ENCODE results near the gene CCNY. TPM values are rescaled to one million over a fixed set of nuclear protein-coding genes. Genes with fewer than 3 reads are reported as not detected.

Gene CCNY
- total RNA-seq, 2 experiments from 2014 or later: 64.9 to 66.9 TPM

DNA sequence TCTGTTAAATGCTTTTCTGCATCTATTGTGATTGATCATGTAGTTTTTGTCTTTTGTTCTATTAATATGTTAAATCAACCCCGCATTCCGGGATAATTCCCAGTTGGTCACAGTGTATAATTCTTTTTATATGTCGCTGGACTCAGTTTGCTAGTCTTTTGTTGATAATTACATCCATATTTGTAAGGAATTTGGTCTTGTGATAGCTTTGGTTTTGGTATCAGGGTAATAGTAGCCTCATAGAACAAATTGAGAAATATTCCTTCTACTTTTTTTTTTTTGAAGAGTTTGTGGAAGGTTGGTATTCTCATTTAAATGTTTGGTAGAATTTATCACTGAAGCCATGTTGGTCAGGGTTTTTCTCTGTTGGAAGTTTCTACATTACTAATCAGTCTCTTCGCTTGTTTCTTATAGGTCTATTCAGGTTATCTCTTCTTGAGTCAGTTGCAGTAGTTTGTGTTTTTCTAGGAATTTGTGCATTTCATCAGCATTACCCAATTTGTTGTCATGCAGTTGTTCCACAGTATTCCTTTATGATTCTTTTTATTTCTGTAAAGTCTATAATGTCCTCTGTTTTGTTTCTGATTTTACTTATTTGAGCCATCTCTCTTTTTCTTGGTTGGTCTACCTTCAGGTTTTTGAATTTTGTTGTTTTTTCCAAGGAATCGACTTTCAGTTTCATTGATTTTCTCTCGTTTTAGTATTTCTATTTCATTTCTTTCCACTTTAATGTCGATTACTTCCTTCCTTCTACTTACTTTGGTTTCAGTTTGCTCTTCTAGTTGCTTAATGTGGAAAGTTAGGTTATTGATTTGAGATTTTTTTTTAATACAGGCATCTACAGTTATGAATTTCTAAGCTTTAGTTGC is 204.2 kb downstream of the CCNY start:
- intact Hi-C loops (cut with DNase I, micrococcal nuclease): no loop called here
- H3K27me3 Mint-ChIP-seq: no peaks in the 10 kb centered on the region
- peaks cover 31% of the 10 kb centered on the region for H3K4me1 Mint-ChIP-seq (ENCODE audit: low read depth)
- H3K27ac Mint-ChIP-seq: no peak overlapping the region
- DNase-seq (no peak), ATAC-seq (ENCODE audit: poor library complexity) (no peak)
- no peak overlapping the region for H3K4me3 Mint-ChIP-seq
- H3K9me3 Mint-ChIP-seq: no peaks in the 10 kb centered on the region
- TF ChIP-seq, protein P1, sequence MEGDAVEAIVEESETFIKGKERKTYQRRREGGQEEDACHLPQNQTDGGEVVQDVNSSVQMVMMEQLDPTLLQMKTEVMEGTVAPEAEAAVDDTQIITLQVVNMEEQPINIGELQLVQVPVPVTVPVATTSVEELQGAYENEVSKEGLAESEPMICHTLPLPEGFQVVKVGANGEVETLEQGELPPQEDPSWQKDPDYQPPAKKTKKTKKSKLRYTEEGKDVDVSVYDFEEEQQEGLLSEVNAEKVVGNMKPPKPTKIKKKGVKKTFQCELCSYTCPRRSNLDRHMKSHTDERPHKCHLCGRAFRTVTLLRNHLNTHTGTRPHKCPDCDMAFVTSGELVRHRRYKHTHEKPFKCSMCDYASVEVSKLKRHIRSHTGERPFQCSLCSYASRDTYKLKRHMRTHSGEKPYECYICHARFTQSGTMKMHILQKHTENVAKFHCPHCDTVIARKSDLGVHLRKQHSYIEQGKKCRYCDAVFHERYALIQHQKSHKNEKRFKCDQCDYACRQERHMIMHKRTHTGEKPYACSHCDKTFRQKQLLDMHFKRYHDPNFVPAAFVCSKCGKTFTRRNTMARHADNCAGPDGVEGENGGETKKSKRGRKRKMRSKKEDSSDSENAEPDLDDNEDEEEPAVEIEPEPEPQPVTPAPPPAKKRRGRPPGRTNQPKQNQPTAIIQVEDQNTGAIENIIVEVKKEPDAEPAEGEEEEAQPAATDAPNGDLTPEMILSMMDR (IDR thresholded peaks at IDR 0.05): no peak
- no peaks in the 10 kb centered on the region for H3K4me1 ChIP-seq (ENCODE audit: insufficient read depth, low read length)
- peaks cover 84% of the 10 kb centered on the region for H3K36me3 Mint-ChIP-seq (ENCODE audit: low read depth)
- no peak overlapping the region for H3K4me3 ChIP-seq (ENCODE audit: low read length)
- no peak overlapping the region for H3K27ac ChIP-seq (ENCODE audit: low read depth in 1 of 2, low read length in 2 of 2)
- H3K36me3 ChIP-seq (ENCODE audit: insufficient read depth, low read length): peaks cover 14% of the 10 kb centered on the region
- H3K27me3 ChIP-seq (ENCODE audit: control insufficient read depth in 1 of 2, insufficient read depth in 2 of 2, low read length in 2 of 2): no peaks in the 10 kb centered on the region
- CTCF ChIA-PET: no interaction called here
- POLR2A ChIA-PET: no interaction called here
- H3K9me3 ChIP-seq (ENCODE audit: control insufficient read depth in 1 of 2, insufficient read depth in 1 of 2, low read length in 2 of 2): peaks cover under 1 to 7% of the 10 kb centered on the region in 2 experiments

DNA sequence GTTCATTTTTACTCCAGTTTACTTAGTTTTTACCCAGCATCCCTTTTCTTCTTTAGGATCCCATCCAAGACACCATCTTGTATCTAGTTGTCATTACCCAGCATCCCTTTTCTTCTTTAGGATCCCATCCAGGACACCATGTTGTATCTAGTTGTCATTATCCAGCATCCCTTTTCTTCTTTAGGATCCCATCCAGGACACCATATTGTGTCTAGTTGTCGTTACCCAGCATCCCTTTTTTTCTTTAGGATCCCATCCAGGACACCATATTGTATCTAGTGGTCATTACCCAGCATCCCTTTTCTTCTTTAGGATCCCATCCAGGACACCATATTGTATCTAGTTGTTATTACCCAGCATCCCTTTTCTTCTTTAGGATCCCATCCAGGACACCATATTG is 205.4 kb downstream of the CCNY start:
- no peak for ATAC-seq (ENCODE audit: poor library complexity)
- no peaks in the 10 kb centered on the region for H3K27me3 ChIP-seq (ENCODE audit: control insufficient read depth in 1 of 2, insufficient read depth in 2 of 2, low read length in 2 of 2)
- TF ChIP-seq, protein P1 (IDR thresholded peaks at IDR 0.05): no peak
- H3K27ac ChIP-seq (ENCODE audit: low read depth in 1 of 2, low read length in 2 of 2): no peak overlapping the region
- no peaks in the 10 kb centered on the region for H3K4me1 ChIP-seq (ENCODE audit: insufficient read depth, low read length)
- Mint-ChIP-seq H3K27me3 (no peaks in the 10 kb centered on the region), H3K9me3 (no peaks in the 10 kb centered on the region), H3K4me3 (no peak overlapping the region), H3K27ac (no peak overlapping the region), H3K36me3 (ENCODE audit: low read depth) (peaks cover 82% of the 10 kb centered on the region), H3K4me1 (ENCODE audit: low read depth) (peaks cover 25% of the 10 kb centered on the region)
- peaks cover 11% of the 10 kb centered on the region for H3K36me3 ChIP-seq (ENCODE audit: insufficient read depth, low read length)
- ChIA-PET POLR2A (no interaction called here), CTCF (no interaction called here)
- DNase-seq: no peak
- peaks cover 0 to 6% of the 10 kb centered on the region in 2 experiments for H3K9me3 ChIP-seq (ENCODE audit: control insufficient read depth in 1 of 2, insufficient read depth in 1 of 2, low read length in 2 of 2)
- intact Hi-C loops (cut with DNase I, micrococcal nuclease): no loop called here
- H3K4me3 ChIP-seq (ENCODE audit: low read length): no peak overlapping the region

DNA sequence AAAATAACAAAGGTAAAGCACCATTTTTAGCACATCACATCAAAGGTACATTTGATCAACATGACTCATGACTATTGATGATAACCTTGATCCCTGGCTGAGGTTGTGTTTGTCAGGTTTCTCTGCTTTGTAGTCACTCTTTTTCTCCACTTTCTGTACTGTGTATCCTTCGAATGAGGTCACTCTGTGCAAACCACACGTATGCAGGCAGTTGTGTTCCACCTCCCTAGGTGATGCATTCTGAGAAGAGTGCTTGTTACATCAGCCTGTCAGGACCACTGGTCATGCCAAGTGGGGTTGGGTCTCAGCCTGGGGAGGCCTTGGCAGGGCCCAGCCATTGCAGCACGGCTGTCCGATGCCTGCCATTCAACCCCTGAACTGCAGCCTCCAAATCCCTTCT is 206.0 kb downstream of the CCNY start:
- peaks cover 0 to under 1% of the 10 kb centered on the region in 2 experiments for H3K9me3 ChIP-seq (ENCODE audit: control insufficient read depth in 1 of 2, insufficient read depth in 1 of 2, low read length in 2 of 2)
- H3K4me3 Mint-ChIP-seq: no peak overlapping the region
- ATAC-seq (ENCODE audit: poor library complexity) (no peak), DNase-seq (no peak)
- no peaks in the 10 kb centered on the region for H3K9me3 Mint-ChIP-seq
- CTCF ChIA-PET: no interaction called here
- no peak overlapping the region for H3K27ac ChIP-seq (ENCODE audit: low read depth in 1 of 2, low read length in 2 of 2)
- POLR2A ChIA-PET: no interaction called here
- intact Hi-C loops (cut with DNase I, micrococcal nuclease): no loop called here
- no peaks in the 10 kb centered on the region for H3K27me3 ChIP-seq (ENCODE audit: control insufficient read depth in 1 of 2, insufficient read depth in 2 of 2, low read length in 2 of 2)
- TF ChIP-seq, protein P1 (IDR thresholded peaks at IDR 0.05): no peak
- no peak overlapping the region for H3K27ac Mint-ChIP-seq
- no peaks in the 10 kb centered on the region for H3K4me1 ChIP-seq (ENCODE audit: insufficient read depth, low read length)
- H3K4me3 ChIP-seq (ENCODE audit: low read length): no peak overlapping the region
- H3K27me3 Mint-ChIP-seq: no peaks in the 10 kb centered on the region
- H3K36me3 Mint-ChIP-seq (ENCODE audit: low read depth): peaks cover 83% of the 10 kb centered on the region
- peaks cover 14% of the 10 kb centered on the region for H3K36me3 ChIP-seq (ENCODE audit: insufficient read depth, low read length)
- peaks cover 25% of the 10 kb centered on the region for H3K4me1 Mint-ChIP-seq (ENCODE audit: low read depth)
